ENCODE data around the gene NDUFS8. TPM values are rescaled to one million over a fixed set of nuclear protein-coding genes. Genes with fewer than 3 reads are reported as not detected.

Gene NDUFS8
- total and polyA plus RNA-seq, 10 of the 15 experiments (the other 5 are each of a cell fraction or from before 2014, with no cell fraction given), result 17.6 to 308 (median 120) TPM

GRCh38 chr11:68039526-68040086, 9.1 kb downstream of the NDUFS8 start:
- Histone ChIP-seq H3K9me3 (replicated peaks; ENCODE audit: control insufficient read depth, insufficient read depth, low read length) (no peaks in the 10 kb centered on the region), H4K20me1 (ENCODE audit: control insufficient read depth, insufficient read depth) (no peaks in the 10 kb centered on the region; the same call in 1 of the 2 replicates), H3K4me2 (ENCODE audit: control insufficient read depth, insufficient read depth) (peak overlapping the region; percentile 84), H3K79me2 (ENCODE audit: control insufficient read depth, insufficient read depth, low read length) (peaks cover 46% of the 10 kb centered on the region), H3K27me3 (replicated peaks in 1 of 2; ENCODE audit: control insufficient read depth in 2 of 2, insufficient read depth in 2 of 2, low read length in 1 of 2) (no peaks in the 10 kb centered on the region), H3K9ac (ENCODE audit: control insufficient read depth, insufficient read depth, low read length) (peak overlapping the region; percentile 79), H3K36me3 (ENCODE audit: control insufficient read depth in 2 of 2, insufficient read depth in 2 of 2, low read length in 1 of 2) (peaks cover 6 to 19% of the 10 kb centered on the region in 2 experiments; a peak in 3 of 4 replicates), H3K27ac (ENCODE audit: control insufficient read depth, insufficient read depth) (peak overlapping the region; percentile 91), H3K4me3 (peak overlapping the region; percentile 99), H3K4me1 (ENCODE audit: control insufficient read depth, insufficient read depth, low read length) (peaks cover 13% of the 10 kb centered on the region), H2AFZ (ENCODE audit: control insufficient read depth, low read depth, low read length) (peak overlapping the region; percentile 5; the same call in 1 of the 2 replicates)
- BruUV-seq (replicated peaks), result TSS peak; percentile 69
- SMC1A ChIA-PET (ENCODE audit: uncharacterized antibody, unreplicated experiment), result interaction anchor here (0.9 to 3.0 kb wide), 7 partner anchors 9 to 165 kb away, joined by 3 to 19 read pairs (median 4); partner anchors contain the start of gene NDUFS8
- FAIRE-seq (peak; percentile 35), ATAC-seq (peak; percentile 16), DNase-seq (ENCODE audit: low read depth, low spot score) (no peak)
- intact Hi-C loops (cut with micrococcal nuclease; ENCODE audit: unreplicated experiment), result loop anchor here (5.0 kb wide), 1 partner anchor 37 kb away; the partner anchor contains the start of gene UNC93B1
- in situ Hi-C loops (cut with MboI), result no loop called here
- WGBS (ENCODE audit: insufficient coverage, insufficient replicate concordance, low lambda C conversion rate, missing lambda C conversion rate), result under 1% methylated on average over 8 of the region's 10 CpGs
- RAD21 ChIA-PET (ENCODE audit: unreplicated experiment), result interaction anchor here (0.6 to 4.3 kb wide), 5 partner anchors 33 to 773 kb away, joined by 3 to 23 read pairs (median 4); no protein-coding TSS in a partner anchor
- POLR2A ChIA-PET, result interaction anchor here (0.6 to 3.4 kb wide), 14 partner anchors 9 to 1772 kb away, joined by 3 to 21 read pairs (median 3); partner anchors contain the start of genes C11orf24 and NDUFS8
- CTCF ChIA-PET, result interaction anchor here (0.8 to 1.6 kb wide), 4 partner anchors 79 to 218 kb away, joined by 3 to 7 read pairs (median 4); no protein-coding TSS in a partner anchor
- TF ChIP-seq ZNF384 (IDR thresholded peaks at IDR 0.05; ENCODE audit: borderline replicate concordance, low read depth, low read length) (no peak), SRF (IDR thresholded peaks at IDR 0.05; ENCODE audit: low read depth in 2 of 2, low read length in 2 of 2) (peak in 1 of 2 experiments; percentile 69; a peak in 2 of 4 replicates), BHLHE40 (IDR thresholded peaks at IDR 0.05; ENCODE audit: borderline replicate concordance in 1 of 2, low read depth in 2 of 2, low read length in 1 of 2) (peak in 1 of 2 experiments; percentile 54; a peak in 2 of 4 replicates), STAT3 (IDR thresholded peaks at IDR 0.05; ENCODE audit: low read depth, low read length) (no peak)

Measured in GM12878 (cell line).